Epithelial cell of proximal tubule (primary cell): ENCODE data around the gene ATG16L2. TPM values are rescaled to one million over a fixed set of nuclear protein-coding genes. Genes with fewer than 3 reads are reported as not detected.

Experiments
- DNase-seq: peaks from one replicate; pipeline ENCODE4 v3.0.0-alpha.2; 2011; ENCODE audit warnings: low read depth
- H3K4me3 ChIP-seq: 2 replicates; pipeline ENCODE4 v1.5.1; 2011; ENCODE audit warnings: low read depth, mild to moderate bottlenecking, low read length
- total RNA-seq: library from RNA; depleted of rRNA; stranded (reverse); fragments of >200 nt; gene quantifications from 2 replicates; pipeline ENCODE4 v1.2.3, GENCODE V29; 2015
- TF ChIP-seq, protein P1 (sequence below): conservative IDR thresholded peaks from 2 replicates; pipeline ENCODE4 v1.5.1; 2012; ENCODE audit warnings: low read depth, mild to moderate bottlenecking, low read length

ATG16L2 gene
- total RNA-seq, 1 donor from 2014 or later = 40.1 TPM

- TF ChIP-seq, protein P1, sequence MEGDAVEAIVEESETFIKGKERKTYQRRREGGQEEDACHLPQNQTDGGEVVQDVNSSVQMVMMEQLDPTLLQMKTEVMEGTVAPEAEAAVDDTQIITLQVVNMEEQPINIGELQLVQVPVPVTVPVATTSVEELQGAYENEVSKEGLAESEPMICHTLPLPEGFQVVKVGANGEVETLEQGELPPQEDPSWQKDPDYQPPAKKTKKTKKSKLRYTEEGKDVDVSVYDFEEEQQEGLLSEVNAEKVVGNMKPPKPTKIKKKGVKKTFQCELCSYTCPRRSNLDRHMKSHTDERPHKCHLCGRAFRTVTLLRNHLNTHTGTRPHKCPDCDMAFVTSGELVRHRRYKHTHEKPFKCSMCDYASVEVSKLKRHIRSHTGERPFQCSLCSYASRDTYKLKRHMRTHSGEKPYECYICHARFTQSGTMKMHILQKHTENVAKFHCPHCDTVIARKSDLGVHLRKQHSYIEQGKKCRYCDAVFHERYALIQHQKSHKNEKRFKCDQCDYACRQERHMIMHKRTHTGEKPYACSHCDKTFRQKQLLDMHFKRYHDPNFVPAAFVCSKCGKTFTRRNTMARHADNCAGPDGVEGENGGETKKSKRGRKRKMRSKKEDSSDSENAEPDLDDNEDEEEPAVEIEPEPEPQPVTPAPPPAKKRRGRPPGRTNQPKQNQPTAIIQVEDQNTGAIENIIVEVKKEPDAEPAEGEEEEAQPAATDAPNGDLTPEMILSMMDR = no peak
- H3K4me3 ChIP-seq = no peak overlapping the region
- DNase-seq = no peak
Measured at GRCh38 chr11:72779495-72780128, 34.6 kb upstream of the ATG16L2 start.

DNA sequence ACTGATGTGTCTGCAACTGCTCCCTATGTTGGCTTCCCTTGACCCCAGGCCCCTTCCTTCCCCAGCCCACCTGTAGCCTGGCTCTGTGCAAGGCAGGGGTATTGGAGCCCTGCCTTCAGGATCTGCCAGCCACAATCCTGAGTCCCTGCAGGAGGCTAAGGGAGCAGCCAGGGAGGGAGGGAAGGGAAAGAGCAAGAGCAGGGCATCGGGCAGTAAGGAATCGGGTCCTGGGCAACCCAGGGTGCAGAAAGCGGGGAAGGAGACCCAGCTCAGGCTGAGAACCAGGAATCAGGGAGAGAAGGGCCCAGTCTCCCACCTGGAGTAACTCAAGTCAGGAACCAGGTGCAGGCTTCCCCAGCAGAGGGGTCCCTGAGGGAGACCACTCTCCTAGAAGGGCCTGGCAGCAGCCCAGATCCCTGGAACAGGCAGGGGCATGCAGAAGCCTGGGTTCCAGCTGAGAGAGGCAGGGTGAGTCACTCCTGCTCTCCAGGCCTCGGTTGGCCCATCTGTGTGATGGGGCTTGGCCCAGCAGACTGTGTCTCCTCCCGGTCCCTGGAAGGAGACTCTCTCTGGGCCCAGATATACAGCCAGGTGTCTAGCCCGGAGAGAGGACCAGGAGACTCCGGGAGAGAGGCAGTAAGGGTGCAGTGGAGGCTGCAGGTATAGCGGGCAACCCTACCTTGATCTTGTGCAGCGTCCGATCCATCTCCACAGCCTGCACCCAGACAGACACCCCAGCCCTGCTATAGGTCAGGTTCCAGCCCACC is 33.7 kb upstream of the ATG16L2 start:
- DNase-seq = no peak
- TF ChIP-seq, protein P1 = no peak
- H3K4me3 ChIP-seq = peak overlapping the region; percentile 59

DNA sequence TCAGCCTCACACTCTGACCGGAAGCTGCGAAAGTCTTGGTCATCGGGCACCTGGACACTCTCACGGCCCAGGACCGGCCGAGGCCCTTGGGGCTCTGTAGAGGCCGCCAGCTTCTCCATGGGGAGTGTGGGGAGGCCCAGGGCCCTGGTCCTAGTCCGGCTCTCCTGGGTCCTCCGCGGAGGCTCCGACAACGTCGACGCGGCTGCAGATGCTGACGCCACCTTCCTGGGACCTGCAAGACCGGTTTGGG is 33.2 kb upstream of the ATG16L2 start:
- no peak for DNase-seq
- TF ChIP-seq, protein P1 = no peak
- peak overlapping the region; percentile 59 for H3K4me3 ChIP-seq

- H3K4me3 ChIP-seq = peak overlapping the region; percentile 59
- DNase-seq = no peak
- TF ChIP-seq, protein P1 = no peak
Measured at GRCh38 chr11:72781313-72782080, 32.7 kb upstream of the ATG16L2 start.

GRCh38 chr11:72782081-72782920 is 31.9 kb upstream of the ATG16L2 start:
- TF ChIP-seq, protein P1 = no peak
- peak overlapping the region; percentile 59 for H3K4me3 ChIP-seq
- no peak for DNase-seq

- TF ChIP-seq, protein P1 = no peak
- no peak overlapping the region for H3K4me3 ChIP-seq
- DNase-seq = no peak
Measured at GRCh38 chr11:72783144-72783905, 30.9 kb upstream of the ATG16L2 start.
